Retinal pigment epithelial cell (primary cell): ENCODE measurements around the gene ARSI.

Source experiments
- DNase-seq: peaks from one replicate; pipeline ENCODE4 v3.0.0-alpha.2; 2010; ENCODE audit warnings: low read depth
- H3K4me3 ChIP-seq: 2 replicates; pipeline ENCODE4 v1.5.1; 2011; ENCODE audit warnings: mild to moderate bottlenecking, low read length, control low read depth, moderate library complexity
- CTCF ChIP-seq: conservative IDR thresholded peaks from 2 replicates; pipeline ENCODE4 v1.5.1; 2011; ENCODE audit warnings: low read depth, low read length, control low read depth, inconsistent platforms

Gene ARSI

GRCh38 chr5:150315245-150315644 is 12.5 kb upstream of the ARSI start:
- no peak for DNase-seq
- no peak for TF ChIP-seq CTCF
- H3K4me3 ChIP-seq: no peak overlapping the region

GRCh38 chr5:150313921-150314716 is 11.4 kb upstream of the ARSI start:
- no peak for DNase-seq
- TF ChIP-seq CTCF: no peak
- H3K4me3 ChIP-seq: no peak overlapping the region

- H3K4me3 ChIP-seq: no peak overlapping the region
- TF ChIP-seq CTCF: no peak
- DNase-seq: no peak
These were observed 10.8 kb upstream of the ARSI start for GRCh38 chr5:150313501-150313900.

- DNase-seq: no peak
- TF ChIP-seq CTCF: no peak
- H3K4me3 ChIP-seq: no peak overlapping the region
These were observed 9.8 kb upstream of the ARSI start for GRCh38 chr5:150312518-150312917.

- TF ChIP-seq CTCF: no peak
- no peak for DNase-seq
These were observed 8.4 kb upstream of the ARSI start for GRCh38 chr5:150311015-150311692.

GRCh38 chr5:150310246-150310645 is 7.5 kb upstream of the ARSI start:
- DNase-seq: no peak
- no peak for TF ChIP-seq CTCF
- H3K4me3 ChIP-seq: no peak overlapping the region

More at GRCh38 chr5:150311015-150311692, 8.4 kb upstream of the ARSI start:
- H3K4me3 ChIP-seq: no peak overlapping the region

- DNase-seq: no peak
- H3K4me3 ChIP-seq: no peak overlapping the region
- no peak for TF ChIP-seq CTCF
These were observed 7.2 kb upstream of the ARSI start for GRCh38 chr5:150309886-150310239.
